ENCODE data around the gene ATP5IF1. TPM values are rescaled to one million over a fixed set of nuclear protein-coding genes. Genes with fewer than 3 reads are reported as not detected.
A peak's percentile ranks its signal among the peaks of the same experiment; 100 is the strongest.

ATP5IF1 gene
- total and polyA plus RNA-seq, 9 of the 15 experiments (the other 6 are each of a cell fraction or from before 2014, with no cell fraction given) = 292 to 1,422 (median 388) TPM

DNA sequence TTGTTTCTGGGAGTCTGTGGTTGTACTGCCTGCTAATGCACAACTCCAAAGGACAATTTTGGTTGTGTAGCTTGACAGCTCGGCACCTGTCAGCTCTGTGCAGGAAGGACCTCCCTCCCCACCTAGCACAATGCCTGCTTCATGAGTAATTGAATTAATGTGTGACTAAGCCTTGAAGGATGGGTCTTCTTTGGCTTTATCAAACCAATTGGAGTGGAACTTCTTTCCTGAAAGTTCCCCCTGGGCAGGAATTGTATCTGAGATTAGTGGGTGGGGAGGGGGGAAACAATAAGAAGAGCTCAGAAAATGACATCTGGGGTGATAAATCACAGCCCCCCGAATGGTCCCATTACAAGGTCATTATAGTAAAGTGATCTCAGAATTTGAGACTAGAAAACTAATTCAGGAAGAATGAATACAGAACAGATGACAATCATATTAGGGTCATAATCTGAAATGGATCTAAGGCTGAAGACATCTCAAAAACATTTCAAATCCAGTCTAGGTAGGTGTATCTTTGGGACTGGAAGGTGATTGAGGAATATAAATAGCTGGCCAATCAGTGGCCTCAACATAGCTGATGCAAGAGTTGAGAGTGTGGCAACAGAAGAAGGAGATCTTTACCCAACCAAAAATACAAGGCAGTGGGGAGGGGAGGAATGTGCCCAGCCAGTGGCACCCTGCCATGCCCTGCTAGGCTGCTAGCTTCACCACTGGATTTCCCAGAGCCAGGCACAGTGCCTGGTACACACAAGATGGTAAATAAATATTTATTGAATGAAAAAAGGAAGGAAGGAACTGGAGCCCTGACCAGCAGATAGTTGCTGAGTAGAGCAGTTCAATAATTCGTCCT is 13.3 kb downstream of the ATP5IF1 start (continued):
- TF ChIP-seq, protein P1, sequence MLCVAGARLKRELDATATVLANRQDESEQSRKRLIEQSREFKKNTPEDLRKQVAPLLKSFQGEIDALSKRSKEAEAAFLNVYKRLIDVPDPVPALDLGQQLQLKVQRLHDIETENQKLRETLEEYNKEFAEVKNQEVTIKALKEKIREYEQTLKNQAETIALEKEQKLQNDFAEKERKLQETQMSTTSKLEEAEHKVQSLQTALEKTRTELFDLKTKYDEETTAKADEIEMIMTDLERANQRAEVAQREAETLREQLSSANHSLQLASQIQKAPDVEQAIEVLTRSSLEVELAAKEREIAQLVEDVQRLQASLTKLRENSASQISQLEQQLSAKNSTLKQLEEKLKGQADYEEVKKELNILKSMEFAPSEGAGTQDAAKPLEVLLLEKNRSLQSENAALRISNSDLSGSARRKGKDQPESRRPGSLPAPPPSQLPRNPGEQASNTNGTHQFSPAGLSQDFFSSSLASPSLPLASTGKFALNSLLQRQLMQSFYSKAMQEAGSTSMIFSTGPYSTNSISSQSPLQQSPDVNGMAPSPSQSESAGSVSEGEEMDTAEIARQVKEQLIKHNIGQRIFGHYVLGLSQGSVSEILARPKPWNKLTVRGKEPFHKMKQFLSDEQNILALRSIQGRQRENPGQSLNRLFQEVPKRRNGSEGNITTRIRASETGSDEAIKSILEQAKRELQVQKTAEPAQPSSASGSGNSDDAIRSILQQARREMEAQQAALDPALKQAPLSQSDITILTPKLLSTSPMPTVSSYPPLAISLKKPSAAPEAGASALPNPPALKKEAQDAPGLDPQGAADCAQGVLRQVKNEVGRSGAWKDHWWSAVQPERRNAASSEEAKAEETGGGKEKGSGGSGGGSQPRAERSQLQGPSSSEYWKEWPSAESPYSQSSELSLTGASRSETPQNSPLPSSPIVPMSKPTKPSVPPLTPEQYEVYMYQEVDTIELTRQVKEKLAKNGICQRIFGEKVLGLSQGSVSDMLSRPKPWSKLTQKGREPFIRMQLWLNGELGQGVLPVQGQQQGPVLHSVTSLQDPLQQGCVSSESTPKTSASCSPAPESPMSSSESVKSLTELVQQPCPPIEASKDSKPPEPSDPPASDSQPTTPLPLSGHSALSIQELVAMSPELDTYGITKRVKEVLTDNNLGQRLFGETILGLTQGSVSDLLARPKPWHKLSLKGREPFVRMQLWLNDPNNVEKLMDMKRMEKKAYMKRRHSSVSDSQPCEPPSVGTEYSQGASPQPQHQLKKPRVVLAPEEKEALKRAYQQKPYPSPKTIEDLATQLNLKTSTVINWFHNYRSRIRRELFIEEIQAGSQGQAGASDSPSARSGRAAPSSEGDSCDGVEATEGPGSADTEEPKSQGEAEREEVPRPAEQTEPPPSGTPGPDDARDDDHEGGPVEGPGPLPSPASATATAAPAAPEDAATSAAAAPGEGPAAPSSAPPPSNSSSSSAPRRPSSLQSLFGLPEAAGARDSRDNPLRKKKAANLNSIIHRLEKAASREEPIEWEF (CRISPR knock-in tag; IDR thresholded peaks at IDR 0.05) = no peak
- TF ChIP-seq, protein P2, sequence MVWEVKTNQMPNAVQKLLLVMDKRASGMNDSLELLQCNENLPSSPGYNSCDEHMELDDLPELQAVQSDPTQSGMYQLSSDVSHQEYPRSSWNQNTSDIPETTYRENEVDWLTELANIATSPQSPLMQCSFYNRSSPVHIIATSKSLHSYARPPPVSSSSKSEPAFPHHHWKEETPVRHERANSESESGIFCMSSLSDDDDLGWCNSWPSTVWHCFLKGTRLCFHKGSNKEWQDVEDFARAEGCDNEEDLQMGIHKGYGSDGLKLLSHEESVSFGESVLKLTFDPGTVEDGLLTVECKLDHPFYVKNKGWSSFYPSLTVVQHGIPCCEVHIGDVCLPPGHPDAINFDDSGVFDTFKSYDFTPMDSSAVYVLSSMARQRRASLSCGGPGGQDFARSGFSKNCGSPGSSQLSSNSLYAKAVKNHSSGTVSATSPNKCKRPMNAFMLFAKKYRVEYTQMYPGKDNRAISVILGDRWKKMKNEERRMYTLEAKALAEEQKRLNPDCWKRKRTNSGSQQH (CRISPR knock-in tag; IDR thresholded peaks at IDR 0.05) = no peak
- TF ChIP-seq, protein P3, sequence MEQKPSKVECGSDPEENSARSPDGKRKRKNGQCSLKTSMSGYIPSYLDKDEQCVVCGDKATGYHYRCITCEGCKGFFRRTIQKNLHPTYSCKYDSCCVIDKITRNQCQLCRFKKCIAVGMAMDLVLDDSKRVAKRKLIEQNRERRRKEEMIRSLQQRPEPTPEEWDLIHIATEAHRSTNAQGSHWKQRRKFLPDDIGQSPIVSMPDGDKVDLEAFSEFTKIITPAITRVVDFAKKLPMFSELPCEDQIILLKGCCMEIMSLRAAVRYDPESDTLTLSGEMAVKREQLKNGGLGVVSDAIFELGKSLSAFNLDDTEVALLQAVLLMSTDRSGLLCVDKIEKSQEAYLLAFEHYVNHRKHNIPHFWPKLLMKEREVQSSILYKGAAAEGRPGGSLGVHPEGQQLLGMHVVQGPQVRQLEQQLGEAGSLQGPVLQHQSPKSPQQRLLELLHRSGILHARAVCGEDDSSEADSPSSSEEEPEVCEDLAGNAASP (IDR thresholded peaks at IDR 0.05) = no peak
- TF ChIP-seq RFX7 (CRISPR knock-in tag; IDR thresholded peaks at IDR 0.05) = no peak
- TF ChIP-seq POLR2B (IDR thresholded peaks at IDR 0.05; ENCODE audit: low read depth, partially characterized antibody) = peak; percentile 37
- TF ChIP-seq PTBP1 (IDR thresholded peaks at IDR 0.05; ENCODE audit: low read depth, low read length) = no peak
- no peak for TF ChIP-seq SMARCA4 (IDR thresholded peaks at IDR 0.05)
- no peak for TF ChIP-seq BCOR (IDR thresholded peaks at IDR 0.05)
- peak; percentile 93 for TF ChIP-seq CEBPB (tag; IDR thresholded peaks at IDR 0.05)
- no peak for TF ChIP-seq ZZZ3 (IDR thresholded peaks at IDR 0.05)
- no peak for TF ChIP-seq PHB (CRISPR knock-in tag; IDR thresholded peaks at IDR 0.05)
- TF ChIP-seq, protein P4, sequence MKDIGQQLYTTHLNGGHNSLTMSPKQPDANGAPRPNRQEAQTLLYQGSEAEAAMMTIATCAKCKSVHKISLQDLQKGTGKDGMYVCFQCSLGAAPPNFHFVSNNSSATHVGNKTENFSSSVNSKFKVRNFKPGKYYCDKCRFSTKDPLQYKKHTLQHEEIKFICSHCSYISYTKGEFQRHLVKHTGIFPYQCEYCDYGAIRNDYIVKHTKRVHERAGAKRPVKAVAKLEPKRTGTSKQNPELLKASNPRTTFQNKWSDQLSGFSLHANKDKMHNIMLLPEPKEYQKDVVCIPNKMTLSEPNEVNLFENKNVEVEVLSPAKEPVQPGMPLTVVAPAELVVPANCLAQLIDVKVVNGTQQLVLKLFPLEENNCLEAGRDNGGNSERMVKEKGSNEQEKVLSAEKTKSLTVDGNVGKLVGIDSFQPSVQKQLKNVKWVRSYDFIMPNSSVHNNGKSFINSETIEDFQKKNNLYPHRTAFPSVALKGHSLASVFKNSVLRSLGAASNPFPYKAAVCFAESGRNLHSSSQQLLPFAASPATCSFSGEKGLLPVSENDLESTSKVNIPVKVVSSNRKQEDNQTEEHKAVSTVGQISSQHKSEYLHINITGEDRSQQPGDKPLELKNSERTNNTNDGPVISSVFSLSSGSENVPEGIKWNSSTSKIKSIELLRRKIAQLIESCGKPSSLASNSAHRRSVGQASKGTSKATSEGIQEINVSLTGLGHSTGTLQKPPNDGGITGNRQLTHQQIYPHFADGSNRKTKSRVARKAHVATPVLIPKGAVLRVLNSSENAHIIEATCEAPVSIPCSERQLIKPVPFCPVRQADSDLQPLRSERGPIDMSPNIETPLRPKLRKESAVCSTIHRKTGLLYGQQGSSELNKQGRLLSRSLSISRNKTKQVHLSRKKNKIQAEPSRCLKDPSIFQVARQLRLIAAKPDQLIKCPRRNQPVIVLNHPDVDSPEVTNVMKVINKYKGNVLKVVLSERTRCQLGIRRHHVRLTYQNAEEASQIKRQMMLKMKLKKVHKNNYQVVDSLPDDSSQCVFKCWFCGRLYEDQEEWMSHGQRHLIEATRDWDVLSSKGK (CRISPR knock-in tag; IDR thresholded peaks at IDR 0.05) = no peak
- TF ChIP-seq, protein P5, sequence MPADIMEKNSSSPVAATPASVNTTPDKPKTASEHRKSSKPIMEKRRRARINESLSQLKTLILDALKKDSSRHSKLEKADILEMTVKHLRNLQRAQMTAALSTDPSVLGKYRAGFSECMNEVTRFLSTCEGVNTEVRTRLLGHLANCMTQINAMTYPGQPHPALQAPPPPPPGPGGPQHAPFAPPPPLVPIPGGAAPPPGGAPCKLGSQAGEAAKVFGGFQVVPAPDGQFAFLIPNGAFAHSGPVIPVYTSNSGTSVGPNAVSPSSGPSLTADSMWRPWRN (IDR thresholded peaks at IDR 0.05; ENCODE audit: low read depth) = no peak
- TF ChIP-seq, protein P6, sequence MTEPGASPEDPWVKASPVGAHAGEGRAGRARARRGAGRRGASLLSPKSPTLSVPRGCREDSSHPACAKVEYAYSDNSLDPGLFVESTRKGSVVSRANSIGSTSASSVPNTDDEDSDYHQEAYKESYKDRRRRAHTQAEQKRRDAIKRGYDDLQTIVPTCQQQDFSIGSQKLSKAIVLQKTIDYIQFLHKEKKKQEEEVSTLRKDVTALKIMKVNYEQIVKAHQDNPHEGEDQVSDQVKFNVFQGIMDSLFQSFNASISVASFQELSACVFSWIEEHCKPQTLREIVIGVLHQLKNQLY (CRISPR knock-in tag; conservative IDR thresholded peaks at IDR 0.05) = no peak

All from K562 (cell line).